Vagina (tissue), 2 donors: ENCODE results near the gene CNNM2.

Source experiments
- CTCF ChIP-seq, 3 experiments: fragments of 450-650 bp in 2 of 3; fragments of 200-600 bp in 1 of 3; sonication (generic) in 1 of 3; IDR thresholded peaks; one replicate each; pipeline ENCODE4 v1.5.1; 2017 to 2019; ENCODE audit warnings: antibody characterized with exemption in 3 of 3, mild to moderate bottlenecking in 2 of 3, moderate library complexity in 2 of 3
- POLR2A ChIP-seq, 2 donors: fragments of 450-650 bp; IDR thresholded peaks; one replicate each; pipeline ENCODE4 v1.6.1; 2017; ENCODE audit warnings: antibody characterized with exemption in 2 of 2, mild to moderate bottlenecking in 2 of 2, moderate library complexity in 2 of 2
- POLR2AphosphoS5 ChIP-seq, 2 donors: sonication (generic); formaldehyde crosslinking; IDR thresholded peaks; one replicate each; pipeline ENCODE4 v1.9.0; 2017; ENCODE audit warnings: antibody characterized with exemption in 2 of 2, mild to moderate bottlenecking in 2 of 2, low read depth in 1 of 2; ENCODE audit not compliant: insufficient read depth in 1 of 2

- no peak for TF ChIP-seq CTCF (IDR thresholded peaks at IDR 0.05)
- TF ChIP-seq POLR2A (IDR thresholded peaks at IDR 0.05) = no peak
- TF ChIP-seq POLR2AphosphoS5 (IDR thresholded peaks at IDR 0.05; ENCODE audit: insufficient read depth in 1 of 2, low read depth in 1 of 2) = no peak
Measured at GRCh38 chr10:102982296-102982695, 64.2 kb downstream of the CNNM2 start.
